Measurements from ENCODE around the gene IVD.
"Not testable (repeated sequence)": the region's sequence is repeated elsewhere in the genome, so short reads cannot be mapped to it uniquely, and the experiment has no call there.

The IVD gene

GRCh38 chr15:40440743-40441564 is 35.4 kb downstream of the IVD start, which contains the start of gene BAHD1:
Gene BAHD1 (plus strand): TSS chr15:40440953. CDS start chr15:40458465, 17,512 bp downstream.
- peak; percentile 75 for DNase-seq

- no peak for DNase-seq
These were observed 36.3 kb downstream of the IVD start for GRCh38 chr15:40441565-40442531.

- DNase-seq = no peak
These were observed 37.7 kb downstream of the IVD start for GRCh38 chr15:40443255-40443654.

- DNase-seq = no peak
These were observed 38.3 kb downstream of the IVD start for GRCh38 chr15:40443846-40444245.

- no peak for DNase-seq
These were observed 39.1 kb downstream of the IVD start for GRCh38 chr15:40444736-40445135.

GRCh38 chr15:40445421-40445922 is 39.9 kb downstream of the IVD start:
- DNase-seq = no peak

- no peak for DNase-seq
These were observed 40.5 kb downstream of the IVD start for GRCh38 chr15:40446144-40446543.

GRCh38 chr15:40448354-40448753 is 42.8 kb downstream of the IVD start:
- DNase-seq = no peak

- DNase-seq = no peak
These were observed 43.7 kb downstream of the IVD start for GRCh38 chr15:40449275-40449674.

GRCh38 chr15:40450047-40450446 is 44.5 kb downstream of the IVD start:
- no peak for DNase-seq

- DNase-seq = no peak
These were observed 46.0 kb downstream of the IVD start for GRCh38 chr15:40451527-40452158.

- DNase-seq = no peak
These were observed 46.9 kb downstream of the IVD start for GRCh38 chr15:40452296-40453090.

GRCh38 chr15:40453941-40454340 is 48.3 kb downstream of the IVD start:
- DNase-seq = not testable (repeated sequence)

GRCh38 chr15:40454904-40455391 is 49.4 kb downstream of the IVD start:
- no peak for DNase-seq

GRCh38 chr15:40456299-40456712 is 50.7 kb downstream of the IVD start:
- DNase-seq = no peak

GRCh38 chr15:40456738-40457137 is 51.1 kb downstream of the IVD start:
- DNase-seq = no peak

GRCh38 chr15:40458495-40459371 is 53.1 kb downstream of the IVD start:
- DNase-seq = no peak

GRCh38 chr15:40459391-40460015 is 53.9 kb downstream of the IVD start:
- DNase-seq = no peak

GRCh38 chr15:40460404-40460803 is 54.8 kb downstream of the IVD start:
- DNase-seq = no peak

GRCh38 chr15:40461958-40462357 is 56.4 kb downstream of the IVD start:
- DNase-seq = no peak
